GM10847 (cell line): ENCODE measurements around the gene CROCC.
A peak's percentile ranks its signal among the peaks of the same experiment; 100 is the strongest.

ENCODE experiments used
- POLR2A ChIP-seq: IDR thresholded peaks from 2 replicates; pipeline ENCODE4 v1.6.1; 2011; ENCODE audit not compliant: insufficient read length; ENCODE audit errors: extremely low read depth

Gene CROCC

DNA sequence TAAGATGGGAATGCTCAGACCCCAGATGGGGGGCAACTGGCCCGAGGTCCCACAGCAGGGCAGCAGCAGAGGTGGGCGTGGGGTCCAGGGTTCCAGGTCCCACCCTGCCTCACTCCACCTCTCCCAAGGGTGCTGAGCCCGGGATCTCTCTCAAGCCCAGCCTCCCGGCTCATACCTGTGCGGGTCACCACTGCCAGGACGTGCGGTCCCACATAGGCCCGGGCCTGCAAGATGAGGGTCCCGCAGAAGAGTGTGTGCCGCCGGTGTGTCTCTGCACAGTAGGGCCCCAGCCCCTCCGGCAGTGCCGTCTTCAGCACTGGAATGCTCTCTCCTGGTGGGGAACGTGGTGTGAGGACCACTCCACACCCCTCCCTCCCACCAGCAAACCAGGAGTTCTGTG is 75.1 kb downstream of the CROCC start:
- TF ChIP-seq POLR2A = no peak

DNA sequence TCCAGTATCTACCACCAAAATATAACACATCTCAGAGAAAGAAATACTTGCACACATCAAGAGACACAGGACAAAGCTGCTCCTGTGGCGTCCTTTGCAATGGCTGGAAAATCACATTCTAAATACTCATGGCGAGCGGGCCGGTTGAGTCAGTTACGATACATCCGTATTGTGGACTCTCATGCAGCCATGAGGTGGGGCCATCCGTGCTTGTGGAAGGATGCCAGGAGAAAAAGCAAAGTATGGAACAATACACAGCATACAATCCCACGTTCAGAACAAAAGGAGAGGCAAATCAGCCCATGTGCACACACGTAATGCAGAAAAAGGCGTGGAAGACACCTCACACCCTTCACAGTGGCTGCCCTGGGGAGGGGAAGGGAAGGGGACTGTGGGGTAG is 76.9 kb downstream of the CROCC start:
- TF ChIP-seq POLR2A = no peak

DNA sequence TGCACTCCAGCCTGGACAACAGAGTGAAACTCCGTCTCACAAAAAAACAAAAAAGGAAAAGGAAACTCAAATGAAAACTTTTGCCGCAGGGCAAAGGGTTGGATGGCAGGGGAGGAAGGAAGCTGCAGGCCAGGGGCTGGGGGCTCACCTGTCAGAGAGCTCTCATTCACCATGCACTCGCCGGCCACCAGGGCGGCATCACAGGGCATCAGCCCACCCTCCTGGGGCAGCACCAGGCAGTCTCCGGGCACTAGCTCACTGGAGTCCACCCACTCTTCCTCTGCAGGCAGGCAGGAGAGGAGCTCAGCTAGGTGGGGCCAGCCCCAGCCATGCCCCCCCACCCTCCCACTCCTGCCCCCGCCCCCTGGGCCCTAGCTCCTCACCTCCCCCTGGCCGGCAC is 78.1 kb downstream of the CROCC start:
- TF ChIP-seq POLR2A = no peak

DNA sequence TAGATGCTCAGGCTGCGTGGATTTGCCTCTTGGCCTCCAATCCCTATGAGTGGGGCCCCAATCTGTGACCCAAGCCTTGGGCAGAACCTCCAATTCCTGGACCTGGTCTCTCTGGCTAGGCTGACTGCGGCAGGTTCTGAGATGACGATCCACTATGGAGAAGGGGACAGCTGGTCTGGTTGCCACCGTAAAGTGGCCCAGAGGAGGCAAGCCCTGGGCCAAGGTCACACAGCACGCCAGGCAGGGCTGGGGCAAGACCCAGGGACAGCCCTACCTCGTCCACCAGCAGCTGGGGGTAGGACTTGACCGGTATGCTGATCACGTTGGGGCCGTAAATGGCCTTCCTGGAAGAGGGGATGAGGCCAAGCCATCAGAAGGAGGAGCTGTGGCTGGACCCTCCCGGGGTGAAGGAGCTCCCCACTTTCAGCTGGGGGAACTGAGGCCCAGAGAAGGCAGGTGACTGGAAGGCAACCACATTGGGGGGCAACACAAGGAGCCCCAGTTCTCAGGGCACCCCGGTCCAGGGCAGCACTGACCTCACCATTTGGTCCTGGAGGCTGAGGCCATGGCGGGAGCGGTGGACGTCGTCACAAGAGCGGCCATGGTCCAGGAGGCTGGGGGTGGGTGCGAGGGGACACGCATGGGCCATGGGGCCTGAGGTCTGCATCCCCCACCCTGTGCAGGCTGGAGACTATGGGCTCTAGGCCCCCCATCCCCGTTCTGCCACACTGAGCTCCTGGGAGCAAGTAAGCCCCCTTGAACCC is 80.2 kb downstream of the CROCC start:
- TF ChIP-seq POLR2A = no peak

DNA sequence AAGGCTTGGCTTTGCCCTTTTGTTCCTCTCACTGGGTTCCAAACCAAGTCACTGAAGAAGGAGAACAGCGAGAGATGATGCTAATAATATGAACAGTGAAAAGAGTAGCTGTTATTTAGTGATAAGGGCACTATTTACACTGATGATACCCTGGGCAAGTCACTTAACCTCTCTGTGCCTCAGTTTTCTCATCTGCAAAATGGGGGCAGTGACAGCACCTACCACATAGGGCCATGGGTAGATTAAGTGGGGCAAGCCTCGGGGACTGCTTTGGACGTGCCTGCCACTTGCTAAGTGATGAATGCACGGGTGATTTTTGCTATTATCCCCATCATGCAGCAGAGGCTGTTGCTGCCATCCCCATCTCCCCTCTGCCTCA is 80.8 kb downstream of the CROCC start:
- no peak for TF ChIP-seq POLR2A

DNA sequence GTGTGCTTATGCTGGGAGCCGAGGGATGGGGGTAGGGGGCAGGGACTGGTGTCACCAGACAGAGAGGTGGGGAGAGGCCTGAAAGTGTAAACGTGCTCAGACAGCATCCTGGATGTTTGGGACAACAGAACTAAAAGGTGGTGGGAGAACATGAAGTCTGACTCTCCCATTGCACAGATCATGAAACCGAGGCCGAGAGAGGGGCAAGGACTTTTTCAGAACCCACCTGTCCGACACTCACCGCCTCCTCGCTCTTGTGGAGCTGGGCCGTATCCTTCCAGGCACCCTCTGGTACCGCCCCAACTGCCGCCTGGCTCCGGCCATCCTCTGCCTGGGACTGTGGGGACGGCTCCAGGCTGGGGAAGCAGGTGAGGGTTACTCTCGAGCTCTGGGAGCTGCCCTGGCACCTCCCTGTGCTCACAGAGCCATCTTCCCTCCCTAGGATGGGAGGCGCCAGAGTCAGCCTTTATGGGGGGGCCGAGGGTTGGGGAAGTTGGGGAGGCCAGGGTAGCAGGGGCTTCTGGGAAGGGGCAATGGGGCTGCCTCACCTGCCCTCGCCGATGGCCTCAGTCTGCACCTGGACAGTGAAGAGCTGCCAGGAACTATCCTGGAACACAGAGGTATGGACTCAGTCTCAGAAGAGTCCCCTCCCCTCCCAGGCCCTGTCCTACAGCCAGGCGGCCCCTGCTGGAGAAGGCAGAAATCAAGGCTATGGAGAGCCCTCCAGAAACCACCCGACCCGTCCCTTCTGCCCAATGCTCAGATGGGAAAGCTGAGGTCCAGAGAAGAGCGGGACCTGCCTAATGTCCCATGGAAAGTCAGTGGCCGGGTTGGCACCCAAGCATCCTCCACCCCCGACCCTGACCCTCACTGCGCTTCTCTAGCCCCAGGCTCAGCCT is 83.0 kb downstream of the CROCC start:
- no peak for TF ChIP-seq POLR2A

DNA sequence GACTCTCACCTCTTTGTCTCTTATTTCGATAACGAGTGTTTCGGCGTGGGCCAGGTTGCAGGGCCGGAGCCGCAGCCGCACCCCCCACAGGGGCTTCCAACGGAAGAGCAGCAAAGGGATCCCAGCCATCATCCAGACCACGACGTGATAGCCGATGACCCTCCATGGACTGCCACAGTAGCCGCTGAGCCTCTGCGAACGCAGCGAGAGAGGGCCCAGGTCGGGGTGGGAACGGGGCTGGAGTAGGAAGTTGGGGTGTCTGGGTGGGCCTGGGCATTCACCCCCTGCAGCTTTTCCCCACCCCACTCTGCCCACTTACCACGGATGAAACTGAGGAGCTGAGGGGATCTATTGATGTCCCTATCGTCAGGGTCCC is 83.6 kb downstream of the CROCC start:
- no peak for TF ChIP-seq POLR2A

DNA sequence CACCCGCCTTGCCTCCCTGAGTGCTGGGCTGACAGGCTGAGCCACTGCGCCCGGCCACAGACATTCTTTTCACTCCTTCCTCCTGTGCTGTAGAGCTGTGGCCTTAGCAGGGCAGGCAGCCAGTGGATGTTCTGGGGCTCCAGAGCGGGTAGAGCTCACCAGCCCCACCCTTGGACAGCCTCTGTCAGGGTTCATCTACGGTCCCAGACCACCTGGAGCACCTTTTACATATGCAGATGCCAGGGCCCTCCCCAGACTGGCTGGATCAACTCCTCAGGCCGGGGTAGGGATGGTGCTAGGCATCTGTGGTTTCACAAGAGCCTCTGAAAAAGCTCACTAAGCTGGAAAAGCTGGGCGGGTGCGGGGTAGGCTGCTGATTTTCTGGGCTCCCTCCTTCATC is 85.4 kb downstream of the CROCC start:
- TF ChIP-seq POLR2A = no peak

DNA sequence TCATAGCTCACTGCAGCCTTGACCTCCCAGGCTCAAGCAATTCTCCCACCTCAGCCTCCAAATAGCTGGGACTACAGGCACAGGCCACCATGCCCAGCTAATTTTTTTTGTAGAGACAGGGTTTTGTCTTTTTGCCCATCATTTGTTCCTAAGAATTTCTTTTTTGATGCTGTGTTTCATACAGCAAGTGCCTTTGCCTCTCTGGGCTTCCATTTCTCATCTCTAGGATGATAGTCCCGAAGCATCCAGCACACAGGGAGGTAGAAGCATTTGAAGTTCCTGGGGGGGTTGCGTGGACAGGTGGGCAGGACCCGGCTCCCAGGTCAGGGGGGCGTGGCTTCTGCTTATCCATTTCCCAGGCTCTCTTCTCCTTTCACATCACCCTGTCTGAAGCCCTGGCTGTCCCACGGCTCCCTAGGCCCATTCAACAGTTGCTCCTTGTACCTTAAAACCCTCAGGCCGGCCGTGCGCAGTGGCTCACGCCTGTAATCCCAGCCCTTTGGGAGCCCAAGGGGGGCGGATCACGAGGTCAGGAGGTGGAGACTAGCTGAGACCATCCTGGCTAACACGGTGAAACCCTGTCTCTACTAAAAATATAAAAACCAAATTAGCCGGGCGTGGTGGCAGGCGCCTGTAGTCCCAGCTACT is 86.6 kb downstream of the CROCC start:
- no peak for TF ChIP-seq POLR2A

DNA sequence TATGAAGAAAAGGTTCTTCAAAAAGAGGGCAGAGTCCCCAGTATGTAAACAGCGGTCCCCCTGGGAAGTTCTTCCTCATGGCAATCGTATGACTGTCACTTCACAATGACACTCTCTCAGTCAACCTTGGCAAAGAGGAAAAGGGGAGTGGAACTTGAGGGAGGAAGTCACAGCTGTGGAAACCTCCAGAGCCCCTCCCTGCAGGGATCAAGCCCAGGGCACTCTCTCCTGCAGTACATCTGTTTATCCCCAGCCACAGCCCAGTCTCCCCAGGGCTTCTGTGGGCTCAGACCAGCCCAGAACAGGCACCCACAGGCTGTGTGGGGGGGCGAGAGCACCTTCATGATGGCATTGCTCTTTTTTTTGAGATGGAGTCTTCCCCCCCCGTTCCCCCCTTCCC is 88.0 kb downstream of the CROCC start:
- TF ChIP-seq POLR2A = no peak

DNA sequence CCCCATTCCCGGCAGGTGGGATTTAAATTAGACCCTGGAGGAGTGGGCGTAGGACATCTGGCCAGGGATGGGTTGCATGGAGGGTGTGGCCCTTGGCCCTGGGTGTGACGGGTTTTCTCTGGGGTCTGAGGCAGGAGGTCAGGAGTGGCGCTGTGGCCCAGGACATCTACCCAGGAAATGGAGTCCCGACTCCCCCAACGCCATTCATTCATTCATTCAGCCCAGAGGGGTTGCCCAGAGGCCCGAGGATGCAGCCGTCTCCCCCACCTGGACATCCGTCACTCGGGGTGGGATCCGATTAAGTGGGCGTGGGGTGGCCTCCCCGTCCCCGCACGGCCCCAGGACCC is 89.3 kb downstream of the CROCC start:
- no peak for TF ChIP-seq POLR2A

DNA sequence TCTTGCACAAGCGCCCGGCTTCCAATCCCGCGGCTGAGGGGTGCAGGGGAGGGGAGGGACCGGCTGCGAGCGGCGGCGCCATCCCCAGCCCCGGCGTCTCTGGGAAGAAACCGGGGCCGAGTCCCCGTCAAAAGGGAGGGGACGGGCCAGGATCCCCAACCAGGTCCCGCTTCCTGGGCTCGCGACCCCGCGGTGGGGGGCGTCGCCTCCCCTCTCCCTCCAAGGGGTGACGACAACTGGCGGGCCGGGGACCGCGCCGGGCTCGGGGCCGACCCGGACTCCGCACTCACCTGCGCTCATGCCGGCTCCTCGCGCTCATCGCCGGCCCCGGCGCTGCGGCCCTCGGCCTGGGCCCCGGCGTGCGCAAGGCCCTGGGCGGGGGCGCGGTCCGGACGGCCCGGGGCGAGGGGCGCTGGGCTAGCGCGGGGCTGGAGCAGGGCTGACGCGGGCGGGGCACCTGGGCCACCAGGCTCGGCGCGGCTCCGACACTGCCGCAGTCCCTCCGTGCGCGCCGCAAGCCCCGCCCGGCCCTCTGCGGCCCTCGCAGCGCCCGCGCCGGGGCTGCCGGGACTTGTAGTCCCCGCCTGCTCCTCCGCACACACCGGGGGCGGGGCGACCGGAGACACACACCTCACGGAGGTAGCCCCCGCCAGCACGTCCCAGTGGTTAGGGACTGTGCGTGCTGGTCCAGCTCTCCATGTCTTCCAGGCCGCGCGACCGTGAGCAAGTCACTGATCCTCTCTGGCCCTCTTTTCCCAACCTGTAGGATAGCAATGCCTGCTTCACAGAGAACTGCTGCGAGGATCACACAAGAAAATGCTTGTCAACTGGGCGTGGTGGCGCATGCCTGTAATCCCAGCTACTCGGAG is 89.9 kb downstream of the CROCC start, which contains the start of gene ATP13A2:
ATP13A2 (minus strand) TSS at position 490 of the 869 bp plus-strand sequence; CDS start at position 300, 190 bp downstream.
- TF ChIP-seq POLR2A = peak; percentile 30

DNA sequence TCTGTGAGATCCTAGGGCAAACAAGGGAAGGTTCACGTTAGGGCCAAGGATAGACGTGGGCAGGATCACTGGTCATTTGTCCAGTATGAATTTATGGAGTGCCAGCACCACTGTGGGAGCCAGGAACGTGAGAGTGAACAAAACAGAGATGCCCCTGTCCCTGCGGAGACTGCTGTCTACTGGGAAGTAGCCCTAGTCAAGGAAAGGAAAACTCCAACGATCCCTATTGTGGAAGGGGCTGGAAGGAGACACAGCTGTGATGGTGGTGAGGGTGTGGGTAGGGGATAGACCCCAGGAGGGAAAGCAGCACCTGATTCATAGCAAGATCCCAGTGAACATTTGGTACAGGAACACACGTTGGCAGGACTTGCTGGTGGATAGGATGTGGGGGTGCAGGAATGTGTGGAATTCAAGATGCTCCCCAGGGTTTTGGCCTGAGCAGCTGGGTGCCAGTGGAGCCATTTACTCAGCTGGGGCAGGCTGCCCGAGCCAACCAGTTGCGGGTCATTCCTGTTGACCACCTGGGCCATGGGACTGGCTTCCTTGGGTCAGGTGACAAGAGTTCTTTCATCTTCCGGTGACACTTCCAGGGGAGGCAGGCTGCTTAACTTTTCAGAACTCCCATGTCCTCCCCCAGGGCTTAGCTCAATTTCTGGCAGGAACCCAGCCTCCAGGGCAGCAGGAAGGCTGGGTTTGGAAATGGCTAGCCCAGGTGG is 91.2 kb downstream of the CROCC start:
- no peak for TF ChIP-seq POLR2A
